NB4 (cell line): ENCODE data around the gene PTGER4.

ENCODE experiments used
- DNase-seq: peaks from one replicate; pipeline ENCODE4 v3.0.0; 2010; ENCODE audit warnings: low read depth
- H3K4me3 ChIP-seq: one replicate; pipeline ENCODE4 v1.5.1; 2011; ENCODE audit warnings: mild to moderate bottlenecking, low read depth, low read length, moderate library complexity
- CTCF ChIP-seq: IDR thresholded peaks from one replicate; pipeline ENCODE4 v1.5.1; 2012; ENCODE audit warnings: low read depth, low read length
- MYC ChIP-seq: IDR thresholded peaks from 2 replicates; pipeline ENCODE4 v1.6.1; 2011; ENCODE audit warnings: low read depth, low read length
- POLR2A ChIP-seq: IDR thresholded peaks from 2 replicates; pipeline ENCODE4 v1.6.1; 2011; ENCODE audit warnings: mild to moderate bottlenecking; ENCODE audit not compliant: insufficient read length; ENCODE audit errors: extremely low read depth
- TF ChIP-seq, protein P1 (sequence below): IDR thresholded peaks from 2 replicates; pipeline ENCODE4 v1.6.1; 2011; ENCODE audit warnings: low read depth, low read length

PTGER4 gene

GRCh38 chr5:40677456-40677855 lies 2.3 kb upstream of the PTGER4 start:
- no peak for DNase-seq
- TF ChIP-seq MYC (no peak), POLR2A (no peak), CTCF (no peak)
- TF ChIP-seq, protein P1, sequence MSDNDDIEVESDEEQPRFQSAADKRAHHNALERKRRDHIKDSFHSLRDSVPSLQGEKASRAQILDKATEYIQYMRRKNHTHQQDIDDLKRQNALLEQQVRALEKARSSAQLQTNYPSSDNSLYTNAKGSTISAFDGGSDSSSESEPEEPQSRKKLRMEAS: no peak
- H3K4me3 ChIP-seq: no peak overlapping the region

DNA sequence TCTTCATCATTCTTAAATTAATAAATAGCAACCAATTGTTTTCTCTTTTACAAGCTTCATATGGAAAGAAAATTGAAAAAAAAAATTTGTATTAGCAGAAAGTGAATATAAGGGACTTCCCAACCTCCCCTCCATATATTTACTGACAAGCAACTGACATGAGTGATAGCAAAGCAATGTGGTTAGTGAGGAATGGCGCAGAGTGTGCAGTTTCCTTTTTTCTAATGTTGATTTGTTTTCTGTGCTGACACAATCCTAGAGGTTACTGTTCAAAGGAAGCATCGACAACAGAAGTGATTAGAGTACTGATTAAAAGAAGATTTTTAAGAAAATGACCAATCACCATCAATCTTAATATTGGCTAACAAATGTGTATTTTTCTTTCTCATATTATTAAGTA lies 1.7 kb upstream of the PTGER4 start:
- peak; percentile 65 for DNase-seq
- H3K4me3 ChIP-seq: peak overlapping the region; percentile 75
- TF ChIP-seq MYC (peak; percentile 50), CTCF (no peak)
- TF ChIP-seq, protein P1: peak; percentile 59

DNA sequence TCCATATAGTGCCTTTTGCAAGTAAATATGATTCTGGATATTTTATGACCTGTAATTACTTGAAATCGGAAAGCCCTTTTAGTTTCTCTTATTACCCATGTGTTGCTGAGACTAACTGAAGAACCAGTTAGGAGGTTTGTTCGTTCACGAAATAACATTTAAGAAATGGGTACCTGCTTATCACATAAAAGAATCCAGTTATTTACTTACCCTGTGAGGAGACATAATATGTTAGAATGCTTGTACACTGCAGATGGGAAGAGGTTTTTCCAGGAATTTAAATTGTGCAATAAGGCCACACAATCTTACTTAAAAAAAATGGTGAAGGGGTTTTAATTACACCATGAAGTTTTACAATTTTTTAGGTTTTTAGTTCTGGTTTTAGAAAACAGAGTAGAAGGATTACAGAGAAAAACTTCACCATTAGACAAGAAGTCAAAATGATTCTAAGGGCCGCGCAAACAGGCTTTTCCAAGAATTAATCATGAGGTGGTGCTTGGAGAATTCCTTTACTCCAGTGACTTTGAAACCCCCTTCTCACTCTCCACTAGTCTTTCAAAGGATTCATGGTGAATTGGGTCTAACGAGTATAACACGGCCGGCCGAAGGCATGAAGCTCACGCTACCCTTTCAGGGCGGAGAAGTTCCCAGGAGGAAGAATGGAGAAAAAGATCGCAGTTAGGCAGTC lies 1.1 kb upstream of the PTGER4 start:
- peak overlapping the region; percentile 75 for H3K4me3 ChIP-seq
- DNase-seq: peak; percentile 18
- TF ChIP-seq CTCF: no peak
- no peak for TF ChIP-seq POLR2A
- no peak for TF ChIP-seq MYC
- TF ChIP-seq, protein P1: no peak; the same call in 1 of the 2 replicates

- TF ChIP-seq POLR2A: peak; percentile 76
- TF ChIP-seq, protein P1: peak; percentile 68
- no peak for TF ChIP-seq CTCF
- TF ChIP-seq MYC: peak; percentile 89
- DNase-seq: peak; percentile 95
Measured at GRCh38 chr5:40679148-40679912, 385 bp upstream of the PTGER4 start.

GRCh38 chr5:40680741-40681362 lies 1.1 kb downstream of the PTGER4 start:
- H3K4me3 ChIP-seq: peak overlapping the region; percentile 62
- TF ChIP-seq CTCF (peak; percentile 21), POLR2A (no peak)
- TF ChIP-seq, protein P1: no peak
- peak; percentile 55 for DNase-seq

More at GRCh38 chr5:40679148-40679912, 385 bp upstream of the PTGER4 start:
- peak overlapping the region; percentile 75 for H3K4me3 ChIP-seq
